ENCODE results near the gene TNS1.

Gene TNS1

DNA sequence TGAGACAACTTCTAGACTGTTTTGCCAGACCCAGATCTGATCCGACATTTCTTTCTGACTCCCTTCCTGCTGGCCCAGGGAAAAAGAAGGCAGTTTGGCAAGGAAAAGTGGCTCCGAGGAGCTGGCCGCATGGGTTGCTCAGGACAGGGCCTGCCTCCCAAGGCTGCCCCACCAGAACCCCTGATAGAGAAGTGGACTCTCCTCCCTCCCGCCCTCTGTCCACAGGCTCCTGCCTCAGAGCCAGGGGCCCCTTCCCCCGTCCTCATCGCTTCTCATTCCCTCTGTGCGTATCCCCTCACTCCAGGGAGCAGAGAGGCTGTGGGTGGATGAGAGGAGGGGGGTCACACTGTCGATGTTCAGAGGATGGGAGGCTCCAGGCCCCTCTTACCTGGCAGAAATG is 110.2 kb downstream of the TNS1 start:
- DNase-seq, result no peak

DNA sequence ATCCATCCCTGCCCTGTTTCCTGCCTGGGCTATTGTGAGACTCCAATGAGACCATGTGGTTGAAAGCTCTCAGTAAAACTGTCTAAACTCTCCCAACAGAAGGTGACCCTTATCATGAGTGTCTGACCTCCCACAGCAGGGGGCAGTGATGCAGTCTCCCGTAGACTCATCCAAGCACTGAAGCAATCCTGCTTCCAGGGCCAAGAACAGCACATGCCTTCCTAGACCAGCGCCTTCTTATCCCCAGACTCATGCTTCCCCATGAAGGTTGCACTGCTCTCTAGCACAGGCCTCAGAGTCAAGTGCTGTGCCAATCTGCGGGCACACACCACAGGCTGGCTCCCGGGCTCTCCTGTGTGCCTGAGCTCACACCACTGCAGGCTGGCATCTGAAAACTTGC is 112.3 kb downstream of the TNS1 start:
- DNase-seq, result no peak

DNA sequence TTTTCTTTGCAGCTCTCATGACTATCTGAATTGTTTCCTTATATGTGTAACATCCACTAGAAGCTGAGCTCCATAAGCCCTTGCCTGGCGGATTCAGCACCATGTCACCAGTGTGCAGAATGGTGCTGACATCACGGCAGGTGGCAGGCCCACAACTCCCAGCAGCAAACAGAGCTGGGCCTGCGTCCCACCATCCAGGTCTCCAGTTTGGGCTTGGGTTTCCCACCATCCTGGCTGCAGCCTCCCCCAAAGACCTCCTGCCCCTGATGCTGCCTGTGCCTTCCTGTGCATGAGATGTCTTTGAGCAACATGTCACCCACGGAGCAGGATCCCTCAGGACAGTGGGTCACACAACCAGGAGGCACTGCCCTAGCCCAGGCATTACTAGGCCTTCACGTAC is 113.1 kb downstream of the TNS1 start:
- no peak for DNase-seq

DNA sequence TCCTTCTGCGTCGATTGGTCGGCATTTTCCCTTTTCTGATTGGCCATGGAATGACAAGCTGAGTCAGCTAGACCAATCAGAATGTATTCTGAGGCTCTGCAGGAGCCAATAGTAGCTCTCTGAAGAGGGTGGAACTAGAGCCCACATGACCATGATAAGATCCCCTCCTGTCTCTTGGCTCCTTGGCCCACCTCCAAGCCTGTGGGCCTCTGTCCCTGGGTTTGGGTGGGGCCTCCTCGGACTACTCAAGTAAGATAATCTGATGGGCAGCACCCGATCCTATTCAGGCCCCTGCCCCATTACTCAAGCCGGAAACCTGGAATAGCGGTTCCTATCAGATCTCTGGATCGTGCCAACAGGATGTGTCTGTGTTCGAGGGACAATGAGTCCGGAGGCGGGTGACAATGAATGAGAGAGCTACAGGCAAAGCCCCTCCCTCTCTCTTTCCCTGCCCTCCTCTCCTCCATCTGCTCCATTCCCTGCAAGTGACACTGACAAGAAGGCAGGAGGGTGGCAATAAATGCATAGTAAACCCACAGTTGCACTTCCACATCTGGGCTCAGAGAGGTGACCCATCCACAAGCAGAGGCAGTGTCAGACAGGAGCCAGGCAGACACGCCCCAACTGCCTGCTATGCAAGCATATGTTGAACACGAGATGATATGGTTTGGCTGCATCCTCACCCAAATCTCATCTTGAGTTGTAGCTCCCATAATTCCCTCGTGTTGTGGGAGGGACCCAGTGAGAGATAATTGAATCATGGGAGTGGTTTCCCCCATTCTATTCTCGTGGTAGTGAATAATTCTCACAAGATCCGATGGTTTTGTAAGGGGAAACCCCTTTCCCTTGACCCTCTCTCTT is 114.7 kb downstream of the TNS1 start:
- DNase-seq, result no peak

DNA sequence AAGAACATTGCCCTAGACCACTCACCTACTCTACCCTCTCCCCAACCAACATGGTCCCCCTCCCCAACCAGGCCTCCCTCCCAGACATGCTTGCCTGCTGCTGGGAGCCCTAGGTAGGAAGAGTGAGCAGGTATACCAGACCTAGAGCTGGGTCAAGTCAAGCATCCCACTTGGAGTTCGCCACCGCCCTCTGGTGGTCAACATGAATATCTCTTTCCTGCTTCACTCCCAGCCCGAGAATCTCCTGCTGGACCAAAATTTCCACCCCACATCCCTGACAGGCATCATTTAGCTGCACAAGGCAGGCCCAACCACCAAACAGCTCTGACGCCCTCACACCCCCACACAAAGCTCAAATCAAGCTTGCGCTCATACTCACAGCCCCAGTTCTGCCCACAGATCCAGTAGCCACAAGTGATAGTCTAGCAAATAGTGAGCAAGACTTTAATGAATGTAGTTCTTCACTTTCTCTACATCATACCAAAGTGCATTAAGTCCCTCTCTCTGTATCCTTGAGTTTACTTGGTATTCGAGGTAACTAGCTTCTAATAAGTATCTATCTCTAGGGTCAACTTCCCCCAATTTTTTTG is 116.0 kb downstream of the TNS1 start:
- peak; percentile 17 to 35 for DNase-seq

DNA sequence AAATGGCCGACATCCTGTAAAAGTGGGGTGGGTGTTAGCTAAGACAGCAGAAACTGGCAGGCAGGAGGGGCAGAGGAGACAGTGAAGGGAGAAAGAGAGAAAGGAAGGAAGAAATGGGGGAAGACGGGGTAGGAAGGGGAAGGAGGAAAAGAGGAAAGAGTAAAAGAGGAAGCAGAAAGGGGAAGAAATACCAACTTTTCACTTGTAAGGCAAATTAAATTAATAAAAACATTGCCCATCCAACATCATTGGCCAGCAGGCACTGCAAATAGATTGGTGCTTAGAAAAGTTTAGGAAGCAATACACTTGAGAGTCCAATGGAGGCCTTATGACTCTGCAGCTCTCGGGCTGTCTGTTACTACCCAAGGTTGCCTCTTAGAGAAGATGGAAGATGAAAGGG is 116.7 kb downstream of the TNS1 start:
- no peak for DNase-seq

DNA sequence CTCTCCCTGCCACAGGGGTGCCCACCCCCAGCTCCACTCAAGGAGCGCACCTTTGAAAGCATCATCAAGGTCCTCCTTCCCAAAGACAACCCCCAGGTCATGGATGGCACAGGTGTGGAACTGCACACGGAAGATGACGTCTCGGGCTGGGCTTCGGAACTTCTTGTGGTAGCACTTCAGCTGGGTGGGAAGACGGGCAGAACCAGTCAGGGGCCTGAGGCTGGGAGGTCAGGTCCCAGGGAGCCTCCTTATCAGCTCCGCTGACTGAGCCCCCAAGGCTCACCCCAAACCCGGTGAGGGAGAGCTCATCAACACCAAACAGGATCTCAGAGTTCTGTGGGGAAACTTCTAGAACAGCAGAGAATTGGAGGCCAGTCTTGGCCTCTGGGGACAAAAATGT is 117.8 kb downstream of the TNS1 start:
- DNase-seq, result no peak

DNA sequence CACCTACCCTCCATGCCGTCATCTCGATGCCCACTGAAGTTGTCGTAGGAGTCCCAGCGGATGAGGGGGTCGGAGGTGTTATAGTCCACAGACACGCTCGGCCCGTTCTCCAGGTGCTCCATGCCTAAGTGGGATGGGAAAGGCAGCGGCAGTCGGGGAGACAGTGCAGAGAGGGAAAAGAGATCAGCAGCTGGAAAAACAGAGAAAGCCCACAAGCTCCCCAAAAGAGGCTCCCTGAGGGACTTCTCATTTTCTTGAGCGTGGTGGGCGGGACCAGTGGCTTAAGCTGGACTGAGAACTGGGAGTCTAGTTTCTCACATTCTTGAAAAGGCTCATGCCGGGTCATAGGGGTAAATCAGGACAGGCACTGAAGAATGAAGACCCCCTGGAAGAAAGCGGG is 121.9 kb downstream of the TNS1 start:
- no peak for DNase-seq

DNA sequence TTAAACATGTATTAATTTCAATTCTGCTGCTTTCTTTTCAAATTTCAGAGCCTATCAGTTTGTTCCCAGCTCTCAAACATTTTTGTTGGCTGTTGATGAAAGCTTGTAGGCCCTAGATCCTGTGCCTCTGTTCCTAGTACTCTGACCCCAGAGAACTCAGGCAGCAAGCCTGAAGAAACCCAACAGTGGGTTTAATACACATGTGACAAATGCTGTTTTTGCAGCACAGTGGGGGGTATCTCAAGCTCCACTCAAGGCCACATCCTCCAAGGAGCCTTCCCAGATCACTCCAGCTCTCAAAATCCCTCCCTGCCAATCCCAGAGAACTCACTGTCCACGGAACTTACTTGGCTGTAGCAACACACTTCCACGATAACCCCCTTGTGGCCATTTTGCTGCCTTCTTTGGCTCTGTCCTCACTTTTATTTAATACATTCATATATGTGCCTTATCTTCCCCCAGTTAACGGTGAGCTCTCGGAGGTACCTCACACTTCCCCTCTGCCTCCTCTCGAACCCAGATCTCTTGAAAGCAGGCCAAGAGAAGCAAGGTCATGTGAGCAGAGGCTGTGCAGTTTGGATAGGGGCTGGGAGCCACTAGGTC is 122.4 kb downstream of the TNS1 start:
- DNase-seq, result no peak

DNA sequence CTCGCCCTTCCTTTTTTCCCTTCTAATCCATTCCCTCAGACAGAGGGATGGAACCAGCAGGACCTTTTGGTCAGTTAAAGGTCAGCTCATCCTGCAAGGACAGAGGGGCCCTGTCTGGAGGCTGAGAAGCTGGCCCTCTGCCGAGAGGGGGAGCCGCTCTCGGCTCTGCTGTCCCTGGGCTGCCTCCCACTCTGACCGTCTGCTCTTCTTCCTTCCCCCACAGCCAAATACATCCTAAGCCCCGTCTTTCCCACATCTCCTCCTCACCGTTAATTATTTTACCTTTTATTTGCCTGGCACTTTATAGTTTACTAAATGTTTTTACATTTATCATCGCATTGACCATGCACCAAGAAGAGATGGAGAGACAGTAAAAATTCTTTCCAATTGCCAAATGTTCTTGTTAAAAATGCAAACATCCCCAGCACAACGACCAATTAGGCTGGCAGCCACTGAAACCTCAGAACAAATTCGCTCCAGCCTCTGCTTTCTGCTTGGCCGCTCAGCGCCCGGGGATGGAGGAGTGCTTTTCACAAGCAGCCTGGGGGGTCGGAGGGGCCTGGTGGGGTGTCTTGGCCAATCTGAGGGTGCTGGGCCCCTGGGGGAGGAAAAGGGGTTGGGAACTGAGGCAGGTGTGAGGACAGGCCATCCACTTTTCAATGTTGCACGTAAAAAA is 123.7 kb downstream of the TNS1 start:
- DNase-seq, result no peak

DNA sequence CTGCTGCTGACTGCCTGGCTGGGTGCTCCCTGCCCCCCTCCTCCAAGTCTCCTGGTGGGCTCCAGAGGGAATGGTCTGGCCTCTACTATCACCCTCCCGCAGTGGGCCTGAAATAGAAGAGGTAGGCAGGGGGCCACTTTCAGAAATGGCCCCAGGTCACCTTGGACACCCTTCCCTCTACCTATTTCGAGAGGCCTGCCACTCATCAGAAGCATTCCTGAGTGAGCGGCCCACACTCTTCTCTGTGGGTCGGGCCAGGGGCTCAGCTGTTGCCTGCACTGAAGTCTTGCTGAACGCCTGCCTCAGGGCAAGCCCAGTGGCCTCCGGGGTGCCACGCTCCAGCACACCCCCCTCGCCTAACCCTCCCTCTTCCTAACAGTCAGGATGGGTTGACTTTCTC is 124.9 kb downstream of the TNS1 start:
- no peak for DNase-seq

DNA sequence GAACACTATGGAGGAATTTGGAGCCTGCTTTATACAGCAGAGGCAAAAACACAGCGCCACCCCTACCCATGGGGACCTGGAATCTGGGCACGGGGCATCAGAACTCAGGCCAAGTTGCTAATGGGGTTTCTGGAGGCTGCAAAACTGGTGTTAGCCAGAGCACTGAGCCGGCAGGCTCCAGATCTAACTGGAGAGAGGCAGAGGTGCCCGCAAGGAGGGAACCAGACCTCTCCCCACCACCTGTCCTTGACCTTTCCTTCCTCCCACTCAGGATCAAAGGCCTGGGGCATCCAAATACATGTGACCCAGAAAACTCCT is 126.6 kb downstream of the TNS1 start:
- no peak for DNase-seq

DNA sequence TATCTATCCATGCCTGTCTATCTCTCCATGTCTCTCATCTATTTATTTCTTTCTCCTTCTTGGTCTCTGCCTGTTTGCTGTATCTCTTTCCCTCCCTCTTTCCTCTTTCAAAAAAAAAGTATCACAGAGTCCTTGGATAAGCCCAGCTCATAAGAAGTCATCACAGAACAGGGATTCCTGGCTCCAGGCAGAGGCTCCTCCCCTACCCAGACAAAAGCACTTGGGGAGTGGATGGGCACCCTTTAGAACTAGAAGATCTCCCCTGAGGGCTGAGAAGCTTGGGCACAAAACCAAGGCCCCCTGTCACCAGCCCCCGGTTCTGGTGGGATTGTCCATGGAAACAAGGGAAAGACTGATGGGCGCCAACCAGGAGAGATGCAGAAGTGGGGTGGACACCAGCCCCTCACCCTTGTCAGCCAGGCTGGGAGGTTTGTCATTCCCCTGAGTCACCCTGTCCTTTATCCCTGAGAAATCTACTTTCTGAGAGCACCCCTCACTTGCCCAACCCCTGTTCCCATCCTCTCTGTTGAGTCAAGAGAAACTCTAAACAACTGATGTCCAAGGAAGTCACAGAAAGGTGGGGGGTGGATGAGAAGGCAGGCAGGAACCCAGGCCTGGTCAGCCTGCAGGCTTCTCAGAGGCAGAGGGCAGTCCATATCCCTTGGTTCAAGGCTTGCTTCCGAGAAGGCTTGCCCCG is 127.1 kb downstream of the TNS1 start:
- DNase-seq, result no peak

DNA sequence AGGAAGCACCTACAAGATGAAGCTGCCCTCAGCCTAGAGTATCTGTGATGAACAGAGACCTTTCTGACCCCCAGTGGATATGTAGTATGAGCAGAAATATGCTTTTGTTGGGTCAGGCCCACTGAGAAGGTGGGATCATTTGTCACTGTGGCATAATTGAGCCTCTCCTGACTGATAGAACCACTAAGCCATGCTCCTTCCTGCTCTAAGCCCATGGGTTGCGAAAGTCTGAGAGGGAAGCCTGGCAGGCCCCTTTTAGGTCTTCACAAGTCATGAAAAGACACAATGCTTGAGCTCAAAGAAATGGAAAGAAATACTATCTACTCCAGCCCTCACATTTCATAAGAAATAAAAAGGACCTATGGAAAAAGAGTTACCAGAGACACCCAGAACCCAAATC is 127.7 kb downstream of the TNS1 start:
- no peak for DNase-seq

DNA sequence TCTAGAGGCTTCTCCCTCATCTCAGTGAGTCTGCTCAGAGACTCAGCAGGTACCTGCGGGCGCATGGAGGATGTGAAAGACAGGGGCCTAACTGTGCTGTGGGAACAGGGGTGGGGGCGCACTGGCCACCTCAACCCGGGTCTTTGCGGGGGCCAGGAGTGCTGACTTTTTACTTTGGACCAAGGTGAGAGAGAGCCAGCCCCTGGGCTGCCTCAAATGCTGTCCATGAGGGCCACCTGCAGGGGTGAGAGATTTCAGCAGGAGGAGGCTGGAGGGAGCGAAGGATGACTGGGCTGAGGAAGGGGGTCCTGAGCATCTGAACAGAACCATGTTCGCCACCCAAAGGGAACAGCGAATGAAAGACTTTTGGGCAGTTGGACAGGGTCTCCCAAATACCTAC is 129.4 kb downstream of the TNS1 start:
- DNase-seq, result no peak

DNA sequence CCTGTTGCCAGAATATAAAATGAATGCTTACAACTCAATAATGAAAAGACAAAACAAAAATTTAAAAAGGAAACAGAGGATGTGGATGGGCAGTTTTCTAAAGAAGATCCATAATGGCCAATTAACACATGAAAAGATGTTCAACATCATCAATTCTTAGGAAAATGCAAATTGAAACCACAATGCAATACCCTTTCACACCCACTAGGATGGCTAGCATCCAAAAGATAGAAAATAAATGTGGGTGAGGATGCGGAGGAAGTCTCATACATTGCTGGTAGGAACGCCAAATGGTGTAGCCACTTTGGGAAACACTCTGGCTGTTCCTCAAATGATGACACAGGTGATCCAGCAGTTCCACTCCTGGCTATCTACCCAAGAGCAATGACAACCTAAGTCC is 130.5 kb downstream of the TNS1 start:
- no peak for DNase-seq

DNA sequence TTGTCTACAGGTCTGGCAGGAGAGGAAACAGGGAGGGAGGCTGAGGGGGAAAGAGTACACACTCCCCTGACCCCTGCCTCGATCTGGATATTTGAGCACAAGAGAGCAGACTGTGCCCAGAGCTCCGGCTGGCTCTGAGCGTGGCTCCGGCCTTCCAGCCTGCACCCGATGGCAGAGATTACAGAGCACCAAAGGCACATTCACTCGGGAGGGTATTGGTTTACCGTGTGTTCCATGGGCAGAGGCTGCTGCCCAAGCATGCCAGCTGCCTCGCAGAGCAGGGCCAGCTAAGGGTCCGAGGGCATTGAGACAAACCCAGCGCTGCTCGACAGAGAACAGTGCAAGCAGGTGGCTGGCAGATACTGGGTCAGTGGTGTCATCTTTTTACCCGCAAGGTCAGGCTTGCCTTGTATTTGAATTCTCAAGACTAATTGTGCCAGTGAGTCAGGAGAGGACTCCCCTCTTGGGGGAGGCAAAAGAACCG is 132.2 kb downstream of the TNS1 start:
- DNase-seq, result no peak

DNA sequence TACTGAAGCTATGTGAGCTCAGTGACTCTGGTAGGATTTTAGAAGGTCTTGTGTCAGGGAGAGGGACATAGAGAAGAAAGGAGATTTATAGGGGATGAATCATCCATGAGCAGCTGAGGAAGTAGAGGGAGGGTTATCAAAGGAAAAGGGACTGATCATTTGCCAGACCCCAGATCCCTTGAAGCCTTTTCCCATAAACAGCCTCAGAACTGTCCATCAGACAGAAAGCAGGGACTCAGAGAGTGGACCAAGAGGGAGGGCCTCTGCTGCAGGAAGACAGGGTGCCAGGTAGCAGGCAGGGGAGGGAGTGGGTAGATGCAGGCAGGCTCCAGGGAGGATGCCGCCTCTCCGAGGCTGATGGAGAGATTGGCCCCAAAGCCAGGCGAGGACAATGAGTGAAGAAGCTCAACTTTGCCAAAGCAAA is 133.9 kb downstream of the TNS1 start:
- DNase-seq, result no peak

DNA sequence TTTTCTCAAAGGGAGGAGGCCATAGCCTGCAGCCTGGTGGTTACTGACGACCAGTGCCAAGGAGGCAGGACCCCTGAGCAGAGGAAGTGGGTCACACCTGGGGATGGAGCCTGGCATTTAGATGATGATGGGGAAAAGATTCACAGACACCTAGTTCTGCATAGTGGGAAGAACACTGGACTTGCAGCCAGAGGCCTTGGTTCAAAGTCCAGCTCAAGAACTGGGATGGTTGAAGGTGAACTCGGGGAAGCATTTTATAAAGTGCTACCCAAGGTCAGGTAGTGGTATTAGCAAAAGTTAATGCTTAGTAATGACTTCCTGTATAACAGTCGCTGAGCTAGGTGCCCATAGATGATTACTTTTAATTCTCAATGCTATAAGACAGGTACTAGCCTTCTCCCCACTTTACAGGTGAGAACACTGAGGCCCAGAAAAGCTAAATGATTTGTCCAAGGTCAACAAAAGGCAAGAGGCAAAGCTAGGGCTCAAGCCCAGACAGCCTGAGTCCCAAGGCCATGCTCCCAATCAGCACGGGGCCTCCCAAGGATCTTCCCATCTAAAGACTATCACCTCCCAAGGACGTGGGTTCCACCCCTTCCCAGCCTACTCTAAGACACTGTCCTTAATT is 134.4 kb downstream of the TNS1 start:
- DNase-seq, result no peak

DNA sequence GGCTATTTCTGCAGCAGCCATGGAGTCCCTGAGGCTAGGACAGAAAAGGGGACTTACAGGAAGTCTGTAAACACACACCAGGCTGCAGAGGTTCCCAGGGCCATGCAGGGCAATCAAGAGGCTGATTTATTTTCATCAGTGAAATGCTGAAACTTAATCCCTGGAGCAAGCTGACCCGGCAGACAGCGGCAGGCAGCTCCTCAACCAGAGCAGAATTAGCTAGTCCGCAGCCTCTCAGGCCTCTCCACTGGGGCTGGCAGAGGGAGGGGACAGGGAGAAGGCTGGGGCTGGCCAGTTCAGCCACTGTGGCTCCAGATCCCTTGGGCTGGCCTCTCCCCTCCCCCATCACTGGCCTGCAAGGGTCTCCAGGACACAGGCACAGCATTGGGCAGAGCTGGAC is 136.3 kb downstream of the TNS1 start:
- no peak for DNase-seq

DNA sequence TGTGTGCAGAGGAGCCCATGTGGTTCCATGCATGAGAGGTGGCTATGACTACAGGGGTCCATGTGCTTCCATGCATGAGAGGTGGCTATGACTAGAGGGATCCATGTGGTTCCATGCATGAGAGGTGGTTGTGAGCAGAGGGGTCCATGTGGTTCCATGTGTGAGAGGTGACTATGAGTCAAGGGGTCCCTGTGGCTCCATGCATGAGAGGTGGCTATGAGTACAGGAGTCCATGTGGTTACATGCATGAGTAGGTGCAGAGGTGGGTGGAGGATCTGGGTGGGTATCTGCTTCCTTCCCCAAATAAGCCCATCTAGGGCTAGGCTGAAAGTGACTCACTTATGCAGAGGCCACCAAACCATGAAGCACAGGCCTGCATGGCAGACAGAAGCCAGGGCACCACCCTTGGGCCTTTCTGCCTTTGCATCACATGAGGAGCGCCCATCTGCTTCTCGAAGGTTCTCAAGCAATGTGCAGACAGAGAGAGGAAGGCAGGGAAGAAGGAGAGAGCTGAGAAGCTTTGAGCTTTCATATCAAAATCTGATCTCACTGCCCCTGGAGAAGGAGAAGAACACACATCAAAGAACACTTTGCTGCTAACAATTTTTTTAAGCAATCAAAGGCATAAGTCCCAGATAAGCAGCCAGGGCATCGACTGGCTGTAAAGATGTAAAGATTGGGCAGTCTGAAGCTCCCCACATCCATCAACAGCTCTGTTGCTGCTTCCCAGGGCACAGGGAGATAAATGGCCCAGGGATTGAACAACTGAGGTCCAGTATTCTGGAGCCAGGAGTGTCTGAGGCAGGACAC is 137.6 kb downstream of the TNS1 start:
- no peak for DNase-seq

DNA sequence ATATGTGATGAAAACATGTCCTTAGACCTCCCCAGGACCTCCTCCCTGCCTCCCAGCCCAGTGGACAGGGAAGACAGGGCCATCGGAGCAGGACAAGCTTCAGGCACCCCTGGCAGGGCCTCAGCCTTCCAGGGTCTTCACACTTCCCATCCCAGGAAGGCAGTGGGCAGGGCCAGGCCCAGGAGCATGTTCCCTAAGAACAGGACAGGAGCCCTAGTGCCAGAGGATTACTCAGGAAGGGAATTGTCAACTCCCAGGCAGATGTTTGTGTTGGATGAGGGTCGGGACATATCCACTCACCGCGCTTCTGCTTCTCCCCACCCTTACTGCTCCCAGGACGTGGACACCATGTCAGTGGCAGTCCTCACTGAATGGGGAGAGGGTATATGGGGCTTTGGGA is 138.9 kb downstream of the TNS1 start:
- DNase-seq, result no peak
